GM21723 (cell line): ENCODE data around the gene PRKN.
"Not testable (repeated sequence)": the region's sequence is repeated elsewhere in the genome, so short reads cannot be mapped to it uniquely, and the experiment has no call there.

Experiments used
- ATAC-seq: cut with Tn5 transposase; IDR thresholded peaks from one replicate; pipeline ENCODE4 v1.9.1; 2021; ENCODE audit warnings: mild to moderate bottlenecking, moderate library complexity; ENCODE audit not compliant: unreplicated experiment

Gene PRKN

GRCh38 chr6:161351858-161352257 lies 1375.7 kb downstream of the PRKN start:
- no peak for ATAC-seq

- no peak for ATAC-seq
Measured at GRCh38 chr6:161349886-161350285, 1377.7 kb downstream of the PRKN start.

GRCh38 chr6:161348628-161348994 lies 1379.0 kb downstream of the PRKN start:
- no peak for ATAC-seq

- ATAC-seq = no peak
Measured at GRCh38 chr6:161347988-161348627, 1379.5 kb downstream of the PRKN start.

- no peak for ATAC-seq
Measured at GRCh38 chr6:161347125-161347524, 1380.4 kb downstream of the PRKN start.

GRCh38 chr6:161346717-161347116 lies 1380.8 kb downstream of the PRKN start:
- no peak for ATAC-seq

GRCh38 chr6:161344626-161345025 lies 1382.9 kb downstream of the PRKN start:
- no peak for ATAC-seq

- ATAC-seq = no peak
Measured at GRCh38 chr6:161342039-161342438, 1385.5 kb downstream of the PRKN start.

- ATAC-seq = no peak
Measured at GRCh38 chr6:161341638-161342037, 1385.9 kb downstream of the PRKN start.

GRCh38 chr6:161338015-161338414 lies 1389.6 kb downstream of the PRKN start:
- no peak for ATAC-seq

- no peak for ATAC-seq
Measured at GRCh38 chr6:161336479-161336878, 1391.1 kb downstream of the PRKN start.

GRCh38 chr6:161333410-161333809 lies 1394.2 kb downstream of the PRKN start:
- ATAC-seq = no peak

GRCh38 chr6:161331402-161332081 lies 1396.0 kb downstream of the PRKN start:
- not testable (repeated sequence) for ATAC-seq

GRCh38 chr6:161327360-161327953 lies 1400.1 kb downstream of the PRKN start:
- ATAC-seq = no peak

GRCh38 chr6:161319231-161319630 lies 1408.3 kb downstream of the PRKN start:
- ATAC-seq = no peak

- ATAC-seq = no peak
Measured at GRCh38 chr6:161318456-161318855, 1409.1 kb downstream of the PRKN start.

GRCh38 chr6:161316531-161316930 lies 1411.0 kb downstream of the PRKN start:
- ATAC-seq = no peak

- ATAC-seq = not testable (repeated sequence)
Measured at GRCh38 chr6:161315246-161315917, 1412.2 kb downstream of the PRKN start.

GRCh38 chr6:161314541-161315245 lies 1412.9 kb downstream of the PRKN start:
- not testable (repeated sequence) for ATAC-seq

- ATAC-seq = no peak
Measured at GRCh38 chr6:161313940-161314509, 1413.5 kb downstream of the PRKN start.

- not testable (repeated sequence) for ATAC-seq
Measured at GRCh38 chr6:161313475-161313874, 1414.1 kb downstream of the PRKN start.
